GM23338 (cell line): ENCODE results near the gene ADM2.

ENCODE experiments used
- CREB1 ChIP-seq: fragments of 250-450 bp; sonication (Bioruptor Pico); IDR thresholded peaks from 2 replicates; pipeline ENCODE4 v1.5.0; 2020; ENCODE audit warnings: low read depth, mild to moderate bottlenecking, moderate library complexity
- CTCF ChIP-seq, 2 experiments: fragments of 200-600 bp in 1 of 2; sonication (generic) in 1 of 2; conservative IDR thresholded peaks; 2 replicates each; pipeline versions ENCODE4 v1.5.1 to v1.6.1; 2016 to 2017; ENCODE audit warnings: antibody characterized with exemption in 2 of 2, low read depth in 2 of 2, mild to moderate bottlenecking in 2 of 2, moderate library complexity in 1 of 2
- EZH2 ChIP-seq: fragments of 200-600 bp; sonication (generic); IDR thresholded peaks from one replicate; pipeline ENCODE4 v1.8.0; 2017; ENCODE audit warnings: antibody characterized with exemption, mild to moderate bottlenecking, low read depth; ENCODE audit not compliant: unreplicated experiment
- EZH2phosphoT487 ChIP-seq: fragments of 200-600 bp; sonication (generic); IDR thresholded peaks from one replicate; pipeline ENCODE4 v1.8.1; 2018; ENCODE audit warnings: antibody characterized with exemption; ENCODE audit not compliant: unreplicated experiment
- JUNB ChIP-seq: IDR thresholded peaks from one replicate; pipeline ENCODE4 v1.6.1; 2016; ENCODE audit warnings: antibody characterized with exemption; ENCODE audit not compliant: unreplicated experiment
- NANOG ChIP-seq: IDR thresholded peaks from 2 replicates; pipeline ENCODE4 v1.6.1; 2016; ENCODE audit warnings: antibody characterized with exemption, borderline replicate concordance
- POLR2AphosphoS5 ChIP-seq: IDR thresholded peaks from 2 replicates; pipeline ENCODE4 v1.6.1; 2016; ENCODE audit warnings: antibody characterized with exemption, low read depth
- STAT1 ChIP-seq: IDR thresholded peaks from one replicate; pipeline ENCODE4 v1.6.1; 2016; ENCODE audit warnings: antibody characterized with exemption; ENCODE audit not compliant: unreplicated experiment
- ZNF114 ChIP-seq: fragments of 250-450 bp; sonication (Bioruptor Pico); IDR thresholded peaks from 2 replicates; pipeline ENCODE4 v1.5.0; 2020; ENCODE audit warnings: mild to moderate bottlenecking, moderate library complexity
- ZNF331 ChIP-seq: fragments of 250-450 bp; sonication (Bioruptor Pico); IDR thresholded peaks from 2 replicates; pipeline ENCODE4 v1.5.0; 2020; ENCODE audit warnings: low read depth, mild to moderate bottlenecking, moderate library complexity
- TF ChIP-seq, protein P1 (sequence below): IDR thresholded peaks from one replicate; pipeline ENCODE4 v1.6.1; 2018; ENCODE audit warnings: antibody characterized with exemption; ENCODE audit not compliant: unreplicated experiment
- TF ChIP-seq, protein P2 (sequence below): IDR thresholded peaks from 2 replicates; pipeline ENCODE4 v1.6.1; 2016; ENCODE audit warnings: antibody characterized with exemption

- TF ChIP-seq CTCF (conservative IDR thresholded peaks at IDR 0.05; ENCODE audit: low read depth in 2 of 2) (no peak), JUNB (no peak), EZH2phosphoT487 (no peak), ZNF331 (CRISPR knock-in tag) (no peak), POLR2AphosphoS5 (no peak), CREB1 (CRISPR knock-in tag) (no peak), EZH2 (no peak), NANOG (no peak), ZNF114 (no peak), STAT1 (no peak)
- TF ChIP-seq, protein P1, sequence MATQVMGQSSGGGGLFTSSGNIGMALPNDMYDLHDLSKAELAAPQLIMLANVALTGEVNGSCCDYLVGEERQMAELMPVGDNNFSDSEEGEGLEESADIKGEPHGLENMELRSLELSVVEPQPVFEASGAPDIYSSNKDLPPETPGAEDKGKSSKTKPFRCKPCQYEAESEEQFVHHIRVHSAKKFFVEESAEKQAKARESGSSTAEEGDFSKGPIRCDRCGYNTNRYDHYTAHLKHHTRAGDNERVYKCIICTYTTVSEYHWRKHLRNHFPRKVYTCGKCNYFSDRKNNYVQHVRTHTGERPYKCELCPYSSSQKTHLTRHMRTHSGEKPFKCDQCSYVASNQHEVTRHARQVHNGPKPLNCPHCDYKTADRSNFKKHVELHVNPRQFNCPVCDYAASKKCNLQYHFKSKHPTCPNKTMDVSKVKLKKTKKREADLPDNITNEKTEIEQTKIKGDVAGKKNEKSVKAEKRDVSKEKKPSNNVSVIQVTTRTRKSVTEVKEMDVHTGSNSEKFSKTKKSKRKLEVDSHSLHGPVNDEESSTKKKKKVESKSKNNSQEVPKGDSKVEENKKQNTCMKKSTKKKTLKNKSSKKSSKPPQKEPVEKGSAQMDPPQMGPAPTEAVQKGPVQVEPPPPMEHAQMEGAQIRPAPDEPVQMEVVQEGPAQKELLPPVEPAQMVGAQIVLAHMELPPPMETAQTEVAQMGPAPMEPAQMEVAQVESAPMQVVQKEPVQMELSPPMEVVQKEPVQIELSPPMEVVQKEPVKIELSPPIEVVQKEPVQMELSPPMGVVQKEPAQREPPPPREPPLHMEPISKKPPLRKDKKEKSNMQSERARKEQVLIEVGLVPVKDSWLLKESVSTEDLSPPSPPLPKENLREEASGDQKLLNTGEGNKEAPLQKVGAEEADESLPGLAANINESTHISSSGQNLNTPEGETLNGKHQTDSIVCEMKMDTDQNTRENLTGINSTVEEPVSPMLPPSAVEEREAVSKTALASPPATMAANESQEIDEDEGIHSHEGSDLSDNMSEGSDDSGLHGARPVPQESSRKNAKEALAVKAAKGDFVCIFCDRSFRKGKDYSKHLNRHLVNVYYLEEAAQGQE = no peak
- TF ChIP-seq, protein P2, sequence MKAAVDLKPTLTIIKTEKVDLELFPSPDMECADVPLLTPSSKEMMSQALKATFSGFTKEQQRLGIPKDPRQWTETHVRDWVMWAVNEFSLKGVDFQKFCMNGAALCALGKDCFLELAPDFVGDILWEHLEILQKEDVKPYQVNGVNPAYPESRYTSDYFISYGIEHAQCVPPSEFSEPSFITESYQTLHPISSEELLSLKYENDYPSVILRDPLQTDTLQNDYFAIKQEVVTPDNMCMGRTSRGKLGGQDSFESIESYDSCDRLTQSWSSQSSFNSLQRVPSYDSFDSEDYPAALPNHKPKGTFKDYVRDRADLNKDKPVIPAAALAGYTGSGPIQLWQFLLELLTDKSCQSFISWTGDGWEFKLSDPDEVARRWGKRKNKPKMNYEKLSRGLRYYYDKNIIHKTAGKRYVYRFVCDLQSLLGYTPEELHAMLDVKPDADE = no peak
Observed at GRCh38 chr22:50516068-50516467, 34.7 kb downstream of the ADM2 start.
